ENCODE measurements around the gene EPS8. TPM values are rescaled to one million over a fixed set of nuclear protein-coding genes. Genes with fewer than 3 reads are reported as not detected.
A peak's percentile ranks its signal among the peaks of the same experiment; 100 is the strongest.
"Not testable (repeated sequence)": the region's sequence is repeated elsewhere in the genome, so short reads cannot be mapped to it uniquely, and the experiment has no call there.

EPS8 gene
- total RNA-seq, 1 donor from 2014 or later = 58.2 TPM

- Histone ChIP-seq H3K27me3 (no peaks in the 10 kb centered on the region), H3K4me1 (no peaks in the 10 kb centered on the region), H3K27ac (no peak overlapping the region), H3K36me3 (peaks cover 29% of the 10 kb centered on the region), H3K9me3 (no peaks in the 10 kb centered on the region), H3K4me3 (no peak overlapping the region)
- no peak for TF ChIP-seq CTCF (IDR thresholded peaks at IDR 0.05)
- intact Hi-C loops (cut with DNase I) = no loop called here
- ATAC-seq = no peak
- DNase-seq = no peak
Measured at GRCh38 chr12:15620741-15621539, 168.2 kb downstream of the EPS8 start.

GRCh38 chr12:15616495-15616894 lies 172.7 kb downstream of the EPS8 start:
- H3K27me3 ChIP-seq; DNase-seq; intact Hi-C loops (cut with DNase I); ATAC-seq; H3K27ac ChIP-seq; H3K4me1 ChIP-seq; H3K9me3 ChIP-seq; H3K4me3 ChIP-seq: not testable (repeated sequence)
- H3K36me3 ChIP-seq = peaks cover 10% of the 10 kb centered on the region

GRCh38 chr12:15613981-15614380 lies 175.2 kb downstream of the EPS8 start:
- H3K36me3 ChIP-seq = no peaks in the 10 kb centered on the region
- H3K9me3 ChIP-seq = no peaks in the 10 kb centered on the region
- no peaks in the 10 kb centered on the region for H3K4me1 ChIP-seq
- intact Hi-C loops (cut with DNase I) = no loop called here
- H3K4me3 ChIP-seq = no peak overlapping the region
- no peaks in the 10 kb centered on the region for H3K27me3 ChIP-seq
- ATAC-seq = no peak
- no peak for TF ChIP-seq CTCF (IDR thresholded peaks at IDR 0.05)
- no peak overlapping the region for H3K27ac ChIP-seq
- DNase-seq = no peak

GRCh38 chr12:15608941-15609340 lies 180.2 kb downstream of the EPS8 start:
- Histone ChIP-seq H3K4me3 (no peak overlapping the region), H3K36me3 (no peaks in the 10 kb centered on the region), H3K9me3 (no peaks in the 10 kb centered on the region), H3K27me3 (no peaks in the 10 kb centered on the region), H3K27ac (no peak overlapping the region), H3K4me1 (no peaks in the 10 kb centered on the region)
- no peak for DNase-seq
- no peak for ATAC-seq
- intact Hi-C loops (cut with DNase I) = no loop called here
- TF ChIP-seq CTCF (IDR thresholded peaks at IDR 0.05) = no peak

GRCh38 chr12:15608406-15608805 lies 180.8 kb downstream of the EPS8 start:
- no peaks in the 10 kb centered on the region for H3K27me3 ChIP-seq
- H3K36me3 ChIP-seq = no peaks in the 10 kb centered on the region
- H3K27ac ChIP-seq = no peak overlapping the region
- no peak overlapping the region for H3K4me3 ChIP-seq
- no peak for DNase-seq
- no peak for ATAC-seq
- H3K9me3 ChIP-seq = no peaks in the 10 kb centered on the region
- intact Hi-C loops (cut with DNase I) = no loop called here
- no peaks in the 10 kb centered on the region for H3K4me1 ChIP-seq
- TF ChIP-seq CTCF (IDR thresholded peaks at IDR 0.05) = no peak

- intact Hi-C loops (cut with DNase I) = no loop called here
- ATAC-seq (peak; percentile 68), DNase-seq (no peak)
- no peak for TF ChIP-seq CTCF (IDR thresholded peaks at IDR 0.05)
- Histone ChIP-seq H3K36me3 (no peaks in the 10 kb centered on the region), H3K27ac (no peak overlapping the region), H3K9me3 (no peaks in the 10 kb centered on the region), H3K27me3 (no peaks in the 10 kb centered on the region), H3K4me3 (no peak overlapping the region), H3K4me1 (no peaks in the 10 kb centered on the region)
Measured at GRCh38 chr12:15605881-15606590, 183.2 kb downstream of the EPS8 start.
